ENCODE data around the gene IGF2BP3. TPM values are rescaled to one million over a fixed set of nuclear protein-coding genes. Genes with fewer than 3 reads are reported as not detected.
"Not testable (repeated sequence)": the region's sequence is repeated elsewhere in the genome, so short reads cannot be mapped to it uniquely, and the experiment has no call there.

The IGF2BP3 gene
- total RNA-seq, result 1 to 10 TPM in 1 of 3 donors, under 1 TPM in 1, not detected in 1; 0.59 to 3.5 TPM

GRCh38 chr7:23470330-23471105 is at the start of gene IGF2BP3:
IGF2BP3 (minus strand) TSS chr7:23470491; CDS start chr7:23470110, 381 bp downstream.
- Histone ChIP-seq H3K4me3 (peak within 1 kb of the TSS; percentile 26 to 64 (median 37)), H3K9me3 (peaks cover 0 to 6% of the 10 kb centered on the region in 2 donors), H3K4me1 (peaks cover 9 to 13% of the 10 kb centered on the region in 2 donors), H3K36me3 (no peaks in the 10 kb centered on the region), H3K27ac (no peak within 1 kb of the TSS), H3K27me3 (peaks cover 28 to 95% of the 10 kb centered on the region in 2 donors)
- no peak for DNase-seq (ENCODE audit: low spot score in 2 of 2)
- intact Hi-C loops (cut with DNase I; ENCODE audit: low total_unique reads), result no loop called here
- TF ChIP-seq POLR2AphosphoS5 (IDR thresholded peaks at IDR 0.05) (peak in 1 of 3 donors; percentile 16), POLR2A (IDR thresholded peaks at IDR 0.05) (no peak)

- Histone ChIP-seq H3K36me3 (no peaks in the 10 kb centered on the region), H3K27ac (no peak overlapping the region), H3K9me3 (no peaks in the 10 kb centered on the region), H3K4me1 (no peaks in the 10 kb centered on the region), H3K27me3 (no peaks in the 10 kb centered on the region), H3K4me3 (no peak overlapping the region)
- intact Hi-C loops (cut with DNase I; ENCODE audit: low total_unique reads), result no loop called here
- no peak for TF ChIP-seq POLR2A (IDR thresholded peaks at IDR 0.05)
- no peak for TF ChIP-seq POLR2AphosphoS5 (IDR thresholded peaks at IDR 0.05)
- no peak for TF ChIP-seq CTCF (IDR thresholded peaks at IDR 0.05)
- no peak for DNase-seq (ENCODE audit: low spot score in 2 of 2)
Measured at GRCh38 chr7:23514755-23515154, 44.5 kb upstream of the IGF2BP3 start.

- H3K4me1 ChIP-seq; H3K9me3 ChIP-seq; H3K4me3 ChIP-seq; DNase-seq (ENCODE audit: low spot score in 2 of 2); H3K27me3 ChIP-seq; intact Hi-C loops (cut with DNase I; ENCODE audit: low total_unique reads); H3K36me3 ChIP-seq: not testable (repeated sequence)
- H3K27ac ChIP-seq, result peak overlapping the region in 1 of 2 donors; percentile 30
Measured at GRCh38 chr7:23513746-23514145, 43.5 kb upstream of the IGF2BP3 start.

GRCh38 chr7:23494009-23494408 is 23.7 kb upstream of the IGF2BP3 start:
- H3K9me3 ChIP-seq, result no peaks in the 10 kb centered on the region
- H3K4me1 ChIP-seq, result no peaks in the 10 kb centered on the region
- H3K27me3 ChIP-seq, result no peaks in the 10 kb centered on the region
- no peak overlapping the region for H3K27ac ChIP-seq
- no peak for DNase-seq (ENCODE audit: low spot score in 2 of 2)
- H3K36me3 ChIP-seq, result no peaks in the 10 kb centered on the region
- intact Hi-C loops (cut with DNase I; ENCODE audit: low total_unique reads), result no loop called here
- TF ChIP-seq POLR2A (IDR thresholded peaks at IDR 0.05), result no peak
- no peak for TF ChIP-seq CTCF (IDR thresholded peaks at IDR 0.05)
- no peak for TF ChIP-seq POLR2AphosphoS5 (IDR thresholded peaks at IDR 0.05)
- H3K4me3 ChIP-seq, result no peak overlapping the region

GRCh38 chr7:23491502-23491901 is 21.2 kb upstream of the IGF2BP3 start:
- Histone ChIP-seq H3K4me3 (no peak overlapping the region), H3K4me1 (no peaks in the 10 kb centered on the region), H3K27ac (no peak overlapping the region), H3K9me3 (no peaks in the 10 kb centered on the region), H3K27me3 (no peaks in the 10 kb centered on the region), H3K36me3 (no peaks in the 10 kb centered on the region)
- DNase-seq (ENCODE audit: low spot score in 2 of 2), result no peak
- TF ChIP-seq POLR2AphosphoS5 (IDR thresholded peaks at IDR 0.05), result no peak
- no peak for TF ChIP-seq CTCF (IDR thresholded peaks at IDR 0.05)
- TF ChIP-seq POLR2A (IDR thresholded peaks at IDR 0.05), result no peak
- intact Hi-C loops (cut with DNase I; ENCODE audit: low total_unique reads), result no loop called here

- Histone ChIP-seq H3K36me3 (no peaks in the 10 kb centered on the region), H3K27ac (no peak overlapping the region), H3K4me1 (no peaks in the 10 kb centered on the region), H3K27me3 (no peaks in the 10 kb centered on the region), H3K9me3 (no peaks in the 10 kb centered on the region), H3K4me3 (peak overlapping the region; percentile 45 to 72 (median 56))
- no peak for TF ChIP-seq POLR2A (IDR thresholded peaks at IDR 0.05)
- DNase-seq (ENCODE audit: low spot score in 2 of 2), result no peak
- intact Hi-C loops (cut with DNase I; ENCODE audit: low total_unique reads), result no loop called here
Measured at GRCh38 chr7:23490357-23491135, 20.3 kb upstream of the IGF2BP3 start.

GRCh38 chr7:23488714-23489113 is 18.4 kb upstream of the IGF2BP3 start:
- DNase-seq (ENCODE audit: low spot score in 2 of 2); H3K4me3 ChIP-seq; H3K27ac ChIP-seq; H3K36me3 ChIP-seq; H3K4me1 ChIP-seq; H3K9me3 ChIP-seq; intact Hi-C loops (cut with DNase I; ENCODE audit: low total_unique reads); H3K27me3 ChIP-seq: not testable (repeated sequence)

Measured in breast epithelium (tissue), 4 donors.